GM23338 (cell line): Measurements from ENCODE around the gene GPR156. TPM values are rescaled to one million over a fixed set of nuclear protein-coding genes. Genes with fewer than 3 reads are reported as not detected.

Experiments used
- ATAC-seq: fragments of 200-7000 bp; cut with Tn5 transposase; 3 replicates; pipeline ENCODE4 v1.9.1; 2020
- DNase-seq: peaks from one replicate; pipeline ENCODE4 v3.0.0-alpha.2; 2015; ENCODE audit warnings: low spot score
- H2AFZ ChIP-seq: fragments of 200-600 bp; sonication (generic); 2 replicates; pipeline ENCODE4 v1.8.0; 2016; ENCODE audit warnings: antibody characterized with exemption, mild to moderate bottlenecking, moderate library complexity
- H3F3A ChIP-seq: fragments of 200-600 bp; sonication (generic); replicated peaks from 2 replicates; pipeline ENCODE4 v1.8.0; 2017; ENCODE audit warnings: antibody characterized with exemption, mixed run types, low read depth
- H3K27ac ChIP-seq: fragments of 200-600 bp; sonication (generic); 2 replicates; pipeline ENCODE4 v1.6.1; 2016; ENCODE audit warnings: low read depth
- H3K27me3 ChIP-seq: fragments of 200-600 bp; sonication (generic); 2 replicates; pipeline ENCODE4 v1.8.0; 2016; ENCODE audit warnings: mild to moderate bottlenecking, mixed run types, moderate library complexity; ENCODE audit not compliant: insufficient read depth
- H3K36me3 ChIP-seq: fragments of 200-600 bp; sonication (generic); 2 replicates; pipeline ENCODE4 v1.8.0; 2016; ENCODE audit warnings: mild to moderate bottlenecking; ENCODE audit not compliant: insufficient read depth
- H3K4me1 ChIP-seq: fragments of 200-600 bp; sonication (generic); 2 replicates; pipeline ENCODE4 v1.8.0; 2016; ENCODE audit warnings: mild to moderate bottlenecking, moderate library complexity; ENCODE audit not compliant: insufficient read depth
- H3K4me2 ChIP-seq: fragments of 200-600 bp; sonication (generic); 2 replicates; pipeline ENCODE4 v1.7.1; 2017; ENCODE audit warnings: mixed run types
- H3K4me3 ChIP-seq: fragments of 200-600 bp; sonication (generic); 2 replicates; pipeline ENCODE4 v1.6.1; 2016; ENCODE audit warnings: mixed run types
- H3K79me2 ChIP-seq: fragments of 200-600 bp; sonication (generic); replicated peaks from 2 replicates; pipeline ENCODE4 v1.8.0; 2017; ENCODE audit warnings: mild to moderate bottlenecking; ENCODE audit not compliant: insufficient read depth
- H3K9me2 ChIP-seq: fragments of 200-600 bp; sonication (generic); 2 replicates; pipeline ENCODE4 v1.8.0; 2017; ENCODE audit not compliant: insufficient read depth
- H4K20me1 ChIP-seq: fragments of 200-600 bp; sonication (generic); replicated peaks from 2 replicates; pipeline ENCODE4 v1.8.0; 2017; ENCODE audit warnings: mild to moderate bottlenecking; ENCODE audit not compliant: insufficient read depth
- H3K27ac Mint-ChIP-seq: 2 replicates; pipeline ENCODE4 v1.8.0; 2020; ENCODE audit warnings: inconsistent platforms, mild to moderate bottlenecking, moderate library complexity, mixed read lengths
- H3K27me3 Mint-ChIP-seq: 3 replicates; pipeline ENCODE4 v1.8.0; 2022; ENCODE audit warnings: low read depth, mild to moderate bottlenecking, moderate library complexity, mixed read lengths, inconsistent platforms; ENCODE audit not compliant: insufficient read depth, poor library complexity
- H3K36me3 Mint-ChIP-seq: 3 replicates; pipeline ENCODE4 v1.8.0; 2021; ENCODE audit warnings: low read depth, mild to moderate bottlenecking, inconsistent platforms, moderate library complexity, mixed read lengths
- H3K4me1 Mint-ChIP-seq: 3 replicates; pipeline ENCODE4 v1.8.0; 2020; ENCODE audit warnings: mild to moderate bottlenecking, inconsistent platforms, mixed read lengths
- H3K4me3 Mint-ChIP-seq: 3 replicates; pipeline ENCODE4 v1.8.0; 2021; ENCODE audit warnings: moderate library complexity, mild to moderate bottlenecking, inconsistent platforms, mixed read lengths
- H3K9me3 Mint-ChIP-seq: 3 replicates; pipeline ENCODE4 v1.8.0; 2020; ENCODE audit warnings: moderate library complexity, mild to moderate bottlenecking, inconsistent platforms, mixed read lengths
- EZH2 ChIP-seq: fragments of 200-600 bp; sonication (generic); IDR thresholded peaks from one replicate; pipeline ENCODE4 v1.8.0; 2017; ENCODE audit warnings: antibody characterized with exemption, mild to moderate bottlenecking, low read depth; ENCODE audit not compliant: unreplicated experiment
- STAT1 ChIP-seq: IDR thresholded peaks from one replicate; pipeline ENCODE4 v1.6.1; 2016; ENCODE audit warnings: antibody characterized with exemption; ENCODE audit not compliant: unreplicated experiment
- ZNF462 ChIP-seq: fragments of 250-450 bp; sonication (Bioruptor Pico); IDR thresholded peaks from 2 replicates; pipeline ENCODE4 v1.5.0; 2020; ENCODE audit warnings: mild to moderate bottlenecking, moderate library complexity
- polyA plus RNA-seq: library from polyadenylated mRNA; unstranded; fragments of >200 nt; fragmentation: Nextera tagmentation; extraction: Ambion mirVana; gene quantifications from 2 replicates; pipeline ENCODE4 v1.2.1, GENCODE V29; 2016
- total RNA-seq: library from RNA; depleted of rRNA; stranded (reverse); fragments of >200 nt; shearing (Covaris generic); gene quantifications from 2 replicates; pipeline ENCODE4 v1.2.3, GENCODE V29; 2014
- TF ChIP-seq, protein P1 (sequence below), 2 experiments: fragments of 200-600 bp in 1 of 2; sonication (generic) in 1 of 2; conservative IDR thresholded peaks; 2 replicates each; pipeline versions ENCODE4 v1.5.1 to v1.6.1; 2016 to 2017; ENCODE audit warnings: antibody characterized with exemption in 2 of 2, low read depth in 2 of 2, mild to moderate bottlenecking in 2 of 2, moderate library complexity in 1 of 2
- TF ChIP-seq, protein P2 (sequence below): IDR thresholded peaks from one replicate; pipeline ENCODE4 v1.6.1; 2018; ENCODE audit warnings: antibody characterized with exemption; ENCODE audit not compliant: unreplicated experiment

GPR156 gene
- total and polyA plus RNA-seq, 2 experiments from 2014 or later = 0.50 to 2.5 TPM

DNA sequence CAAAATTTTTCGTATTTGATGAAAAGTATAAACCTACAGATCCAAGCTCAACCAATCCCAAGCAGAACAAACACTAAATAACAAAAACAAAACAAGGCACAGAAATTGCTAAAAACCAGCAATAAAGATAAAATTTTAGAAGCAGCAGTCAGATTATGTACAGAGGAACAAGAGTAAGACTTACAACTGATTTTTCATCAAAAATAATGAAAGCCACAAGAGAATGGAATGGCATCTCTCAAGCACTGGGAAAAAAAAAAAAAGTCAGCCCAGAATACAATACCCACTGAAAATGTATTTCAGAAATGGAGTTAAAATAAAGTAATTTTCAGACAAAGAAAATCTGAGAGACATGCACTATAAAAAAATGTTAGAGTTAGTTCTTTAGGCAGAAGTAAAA lies 27.0 kb downstream of the GPR156 start:
- H3K79me2 ChIP-seq = no peaks in the 10 kb centered on the region
- Mint-ChIP-seq H3K4me1 (peaks cover 2% of the 10 kb centered on the region; the same call in 1 of the 3 replicates), H3K4me3 (no peak overlapping the region), H3K36me3 (peaks cover 14% of the 10 kb centered on the region), H3K27me3 (peaks cover 6% of the 10 kb centered on the region), H3K27ac (no peak overlapping the region), H3K9me3 (peaks cover 48% of the 10 kb centered on the region)
- H3K27ac ChIP-seq = no peak overlapping the region
- DNase-seq (no peak), ATAC-seq (no peak)
- no peaks in the 10 kb centered on the region for H3F3A ChIP-seq
- peaks cover 1% of the 10 kb centered on the region; the same call in 1 of the 2 replicates for H3K4me1 ChIP-seq
- no peaks in the 10 kb centered on the region for H3K27me3 ChIP-seq
- no peaks in the 10 kb centered on the region for H4K20me1 ChIP-seq
- H3K4me2 ChIP-seq = no peak overlapping the region
- TF ChIP-seq STAT1 = no peak
- TF ChIP-seq EZH2 = no peak
- TF ChIP-seq, protein P1, sequence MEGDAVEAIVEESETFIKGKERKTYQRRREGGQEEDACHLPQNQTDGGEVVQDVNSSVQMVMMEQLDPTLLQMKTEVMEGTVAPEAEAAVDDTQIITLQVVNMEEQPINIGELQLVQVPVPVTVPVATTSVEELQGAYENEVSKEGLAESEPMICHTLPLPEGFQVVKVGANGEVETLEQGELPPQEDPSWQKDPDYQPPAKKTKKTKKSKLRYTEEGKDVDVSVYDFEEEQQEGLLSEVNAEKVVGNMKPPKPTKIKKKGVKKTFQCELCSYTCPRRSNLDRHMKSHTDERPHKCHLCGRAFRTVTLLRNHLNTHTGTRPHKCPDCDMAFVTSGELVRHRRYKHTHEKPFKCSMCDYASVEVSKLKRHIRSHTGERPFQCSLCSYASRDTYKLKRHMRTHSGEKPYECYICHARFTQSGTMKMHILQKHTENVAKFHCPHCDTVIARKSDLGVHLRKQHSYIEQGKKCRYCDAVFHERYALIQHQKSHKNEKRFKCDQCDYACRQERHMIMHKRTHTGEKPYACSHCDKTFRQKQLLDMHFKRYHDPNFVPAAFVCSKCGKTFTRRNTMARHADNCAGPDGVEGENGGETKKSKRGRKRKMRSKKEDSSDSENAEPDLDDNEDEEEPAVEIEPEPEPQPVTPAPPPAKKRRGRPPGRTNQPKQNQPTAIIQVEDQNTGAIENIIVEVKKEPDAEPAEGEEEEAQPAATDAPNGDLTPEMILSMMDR (conservative IDR thresholded peaks at IDR 0.05; ENCODE audit: low read depth in 2 of 2) = no peak
- TF ChIP-seq, protein P2, sequence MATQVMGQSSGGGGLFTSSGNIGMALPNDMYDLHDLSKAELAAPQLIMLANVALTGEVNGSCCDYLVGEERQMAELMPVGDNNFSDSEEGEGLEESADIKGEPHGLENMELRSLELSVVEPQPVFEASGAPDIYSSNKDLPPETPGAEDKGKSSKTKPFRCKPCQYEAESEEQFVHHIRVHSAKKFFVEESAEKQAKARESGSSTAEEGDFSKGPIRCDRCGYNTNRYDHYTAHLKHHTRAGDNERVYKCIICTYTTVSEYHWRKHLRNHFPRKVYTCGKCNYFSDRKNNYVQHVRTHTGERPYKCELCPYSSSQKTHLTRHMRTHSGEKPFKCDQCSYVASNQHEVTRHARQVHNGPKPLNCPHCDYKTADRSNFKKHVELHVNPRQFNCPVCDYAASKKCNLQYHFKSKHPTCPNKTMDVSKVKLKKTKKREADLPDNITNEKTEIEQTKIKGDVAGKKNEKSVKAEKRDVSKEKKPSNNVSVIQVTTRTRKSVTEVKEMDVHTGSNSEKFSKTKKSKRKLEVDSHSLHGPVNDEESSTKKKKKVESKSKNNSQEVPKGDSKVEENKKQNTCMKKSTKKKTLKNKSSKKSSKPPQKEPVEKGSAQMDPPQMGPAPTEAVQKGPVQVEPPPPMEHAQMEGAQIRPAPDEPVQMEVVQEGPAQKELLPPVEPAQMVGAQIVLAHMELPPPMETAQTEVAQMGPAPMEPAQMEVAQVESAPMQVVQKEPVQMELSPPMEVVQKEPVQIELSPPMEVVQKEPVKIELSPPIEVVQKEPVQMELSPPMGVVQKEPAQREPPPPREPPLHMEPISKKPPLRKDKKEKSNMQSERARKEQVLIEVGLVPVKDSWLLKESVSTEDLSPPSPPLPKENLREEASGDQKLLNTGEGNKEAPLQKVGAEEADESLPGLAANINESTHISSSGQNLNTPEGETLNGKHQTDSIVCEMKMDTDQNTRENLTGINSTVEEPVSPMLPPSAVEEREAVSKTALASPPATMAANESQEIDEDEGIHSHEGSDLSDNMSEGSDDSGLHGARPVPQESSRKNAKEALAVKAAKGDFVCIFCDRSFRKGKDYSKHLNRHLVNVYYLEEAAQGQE = no peak
- TF ChIP-seq ZNF462 (CRISPR knock-in tag) = no peak
- peaks cover 8% of the 10 kb centered on the region for H3K9me2 ChIP-seq
- no peak overlapping the region for H3K4me3 ChIP-seq
- H2AFZ ChIP-seq = no peak overlapping the region
- 0 out of 2 replicates have a peak, but pooled peaks cover 2% of the 10 kb centered on the region for H3K36me3 ChIP-seq
